A549 (cell line): ENCODE results near the gene MTSS2. TPM values are rescaled to one million over a fixed set of nuclear protein-coding genes. Genes with fewer than 3 reads are reported as not detected.
A peak's percentile ranks its signal among the peaks of the same experiment; 100 is the strongest.

Experiments used
- ATAC-seq, 2 experiments: fragments of 200-7000 bp in 1 of 2; fragments of >200 bp in 1 of 2; cut with Nextera tagmentation in 1 of 2; cut with Tn5 transposase in 1 of 2; 3 replicates each; pipeline versions ENCODE4 v1.8.0 to v1.9.1; 2018 to 2020; ENCODE audit warnings: mild to moderate bottlenecking in 1 of 2, moderate library complexity in 1 of 2
- CTCF ChIA-PET: fragments of 300-600 bp; sonication (Branson Sonifier 250); formaldehyde crosslinking; extraction: SDS; loops from one replicate; lab custom pipeline; 2021; ENCODE audit warnings: antibody characterized with exemption, inconsistent platforms; lab: Yijun Ruan, JAX
- POLR2A ChIA-PET: fragments of 350-600 bp; formaldehyde crosslinking; extraction: SDS; loops from one replicate; lab custom pipeline; 2021; ENCODE audit warnings: antibody characterized with exemption, inconsistent platforms; lab: Yijun Ruan, JAX
- DNase-seq, 2 experiments: peaks; one replicate each; pipeline versions ENCODE4 v3.0.0 to v3.0.0-alpha.2; 2011 to 2016; ENCODE audit warnings: low read depth in 1 of 2, low spot score in 1 of 2
- FAIRE-seq: peaks from 2 replicates; lab custom pipeline; 2011; peaks lifted over from hg19 to GRCh38; lab: Jason Lieb, UNC
- H3K27ac ChIP-seq, 2 experiments: fragments of >200 bp; sonication (Bioruptor Twin); formaldehyde crosslinking; 3 replicates each; pipeline ENCODE4 v1.5.1; 2016 to 2017
- H3K4me1 ChIP-seq: fragments of >200 bp; sonication (Bioruptor Twin); formaldehyde crosslinking; 3 replicates; pipeline ENCODE4 v1.6.1; 2016
- H3K4me2 ChIP-seq: fragments of >200 bp; sonication (Bioruptor Twin); formaldehyde crosslinking; 3 replicates; pipeline ENCODE4 v1.6.1; 2016
- H3K4me3 ChIP-seq: fragments of >200 bp; sonication (Bioruptor Twin); formaldehyde crosslinking; 3 replicates; pipeline ENCODE4 v1.5.1; 2016
- H3K9me3 ChIP-seq: fragments of >200 bp; sonication (Bioruptor Twin); formaldehyde crosslinking; 3 replicates; pipeline ENCODE4 v1.6.1; 2016
- BHLHE40 ChIP-seq: IDR thresholded peaks from 2 replicates; pipeline ENCODE4 v1.6.1; 2012; ENCODE audit warnings: low read depth, low read length, inconsistent platforms
- CBX2 ChIP-seq: fragments of 200-600 bp; sonication (generic); IDR thresholded peaks from 2 replicates; pipeline ENCODE4 v1.6.1; 2016; ENCODE audit warnings: low read depth, mild to moderate bottlenecking, borderline replicate concordance
- CEBPB ChIP-seq, 2 experiments: fragments of >200 bp in 1 of 2; sonication (Bioruptor Twin) in 1 of 2; formaldehyde crosslinking in 1 of 2; IDR thresholded peaks; 2 replicates each; pipeline ENCODE4 v1.6.1; 2012 to 2016
- E2F6 ChIP-seq: IDR thresholded peaks from 2 replicates; pipeline ENCODE4 v1.6.1; 2012; ENCODE audit warnings: low read depth, borderline replicate concordance
- ESRRA ChIP-seq: fragments of 150-350 bp; IDR thresholded peaks from 2 replicates; pipeline ENCODE4 v1.6.1; 2014; ENCODE audit warnings: mild to moderate bottlenecking, low read length, borderline replicate concordance
- HEYL ChIP-seq: fragments of 250-450 bp; sonication (Bioruptor Pico); IDR thresholded peaks from 2 replicates; pipeline ENCODE4 v1.8.0; 2021; ENCODE audit warnings: mild to moderate bottlenecking, moderate library complexity
- HOXA7 ChIP-seq: fragments of 250-450 bp; sonication (Bioruptor Pico); IDR thresholded peaks from 2 replicates; pipeline ENCODE4 v1.5.0; 2020; ENCODE audit warnings: mild to moderate bottlenecking, moderate library complexity
- HOXB13 ChIP-seq: fragments of 250-450 bp; sonication (Bioruptor Pico); IDR thresholded peaks from 2 replicates; pipeline ENCODE4 v1.5.0; 2020; ENCODE audit warnings: low read depth, mild to moderate bottlenecking, moderate library complexity
- HOXB5 ChIP-seq: fragments of 250-450 bp; sonication (Bioruptor Pico); IDR thresholded peaks from 2 replicates; pipeline ENCODE4 v1.5.0; 2020; ENCODE audit warnings: mild to moderate bottlenecking, moderate library complexity
- KDM1A ChIP-seq: fragments of 200-600 bp; sonication (generic); IDR thresholded peaks from 2 replicates; pipeline ENCODE4 v1.6.1; 2016; ENCODE audit warnings: low read depth, mild to moderate bottlenecking
- MYC ChIP-seq: IDR thresholded peaks from 2 replicates; pipeline ENCODE4 v1.6.1; 2012; ENCODE audit warnings: mild to moderate bottlenecking, inconsistent platforms, low read length, improper control_type of control experiment, borderline replicate concordance
- NFE2L2 ChIP-seq: fragments of 150-350 bp; conservative IDR thresholded peaks from 2 replicates; pipeline ENCODE4 v1.6.1; 2014; ENCODE audit warnings: low read length
- RCOR1 ChIP-seq: fragments of 150-350 bp; IDR thresholded peaks from 2 replicates; pipeline ENCODE4 v1.6.1; 2014; ENCODE audit warnings: antibody characterized with exemption, low read length, low read depth
- USF2 ChIP-seq: fragments of 450-650 bp; IDR thresholded peaks from 2 replicates; pipeline ENCODE4 v1.6.1; 2014; ENCODE audit warnings: antibody characterized with exemption
- ZNF302 ChIP-seq: fragments of 250-450 bp; sonication (Bioruptor Pico); IDR thresholded peaks from 2 replicates; pipeline ENCODE4 v1.9.0; 2021; ENCODE audit warnings: inconsistent platforms, mild to moderate bottlenecking, moderate library complexity
- WGBS: methylation state at CpG from one replicate; pipeline ENCODE4 v1.1.6; 2017; ENCODE audit errors: missing lambda C conversion rate; 5-methylcytosine and 5-hydroxymethylcytosine counted together
- polyA plus RNA-seq, 4 experiments: library from polyadenylated mRNA; depleted of rRNA in 3 of 4; stranded (reverse); fragments of >200 nt; fragmentation: RNase III in 1 of 4; extraction: RNeasy Plus Mini Kit Qiagen cat#74134 plus additional on column Dnase treatment in 1 of 4; gene quantifications; 2 replicates in 3 of 4; 3 replicates in 1 of 4; pipeline ENCODE4 v1.2.3, GENCODE V29; 2011 to 2017
- TF ChIP-seq, protein P1 (sequence below): fragments of 150-350 bp; IDR thresholded peaks from 2 replicates; pipeline ENCODE4 v1.6.1; 2014; ENCODE audit warnings: low read depth, mild to moderate bottlenecking, low read length
- TF ChIP-seq, protein P2 (sequence below): fragments of >200 bp; sonication (Bioruptor Twin); formaldehyde crosslinking; IDR thresholded peaks from 3 replicates; pipeline ENCODE4 v1.6.1; 2016

The MTSS2 gene
- polyA plus RNA-seq, 2 of the 4 experiments (the other 2 are of a cell fraction) = 13.1 to 27.1 TPM

DNA sequence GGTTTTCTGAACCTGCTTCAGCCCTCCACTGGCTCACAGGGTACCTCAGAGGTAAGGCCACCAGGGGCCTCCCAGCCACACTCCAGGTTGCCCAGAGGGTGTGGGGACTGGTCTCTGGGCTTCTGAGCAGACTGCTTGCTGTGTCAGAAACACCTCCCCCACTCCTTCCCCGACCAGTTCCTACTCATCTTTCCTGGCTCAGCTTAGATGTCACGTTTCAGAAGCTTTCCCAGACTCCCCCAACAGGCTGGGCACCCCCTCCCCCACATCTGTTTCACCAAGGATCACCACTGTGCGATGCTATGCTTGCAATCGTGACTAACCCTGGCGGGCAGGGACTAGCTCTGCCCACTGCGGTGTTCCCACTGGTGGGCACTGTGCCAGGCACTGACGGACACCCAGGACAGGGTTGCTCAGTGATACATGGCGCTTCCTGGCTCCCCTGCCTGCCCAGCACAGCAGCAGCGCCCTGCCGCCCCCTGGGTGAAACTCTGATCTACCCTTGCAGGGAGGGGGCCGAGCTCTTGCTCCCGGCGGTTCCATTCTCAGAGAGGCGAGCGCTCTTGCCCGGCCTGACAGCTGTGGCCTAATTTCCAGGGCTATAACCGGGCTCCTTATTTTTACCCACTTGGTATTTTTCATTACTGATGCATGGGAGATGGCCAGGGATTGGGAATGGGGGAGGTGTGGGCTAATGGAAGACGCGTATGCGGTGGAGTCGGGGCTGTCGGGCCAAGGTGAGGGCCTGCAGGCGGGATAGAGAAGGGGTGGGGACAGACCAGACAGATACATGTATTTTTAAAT lies 29.4 kb upstream of the MTSS2 start (continued):
- TF ChIP-seq E2F6 (peak; percentile 46; the same call in 1 of the 2 replicates), ESRRA (no peak)
- TF ChIP-seq, all 56 proteins: peak for 13

- Histone ChIP-seq H3K4me1 (peaks cover 49% of the 10 kb centered on the region), H3K9me3 (0 out of 3 replicates have a peak, but pooled peaks cover 2% of the 10 kb centered on the region), H3K27ac (peak overlapping the region; percentile 83 to 92), H3K4me3 (no peak overlapping the region), H3K4me2 (peak overlapping the region; percentile 81)
- DNase-seq (no peak), FAIRE-seq (no peak), ATAC-seq (no peak)
- TF ChIP-seq NFE2L2 = no peak
- no peak for TF ChIP-seq HOXA7 (CRISPR knock-in tag)
- no peak for TF ChIP-seq MYC
- TF ChIP-seq, protein P1, sequence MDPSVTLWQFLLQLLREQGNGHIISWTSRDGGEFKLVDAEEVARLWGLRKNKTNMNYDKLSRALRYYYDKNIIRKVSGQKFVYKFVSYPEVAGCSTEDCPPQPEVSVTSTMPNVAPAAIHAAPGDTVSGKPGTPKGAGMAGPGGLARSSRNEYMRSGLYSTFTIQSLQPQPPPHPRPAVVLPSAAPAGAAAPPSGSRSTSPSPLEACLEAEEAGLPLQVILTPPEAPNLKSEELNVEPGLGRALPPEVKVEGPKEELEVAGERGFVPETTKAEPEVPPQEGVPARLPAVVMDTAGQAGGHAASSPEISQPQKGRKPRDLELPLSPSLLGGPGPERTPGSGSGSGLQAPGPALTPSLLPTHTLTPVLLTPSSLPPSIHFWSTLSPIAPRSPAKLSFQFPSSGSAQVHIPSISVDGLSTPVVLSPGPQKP = no peak
- TF ChIP-seq BHLHE40 = no peak
- TF ChIP-seq, protein P2, sequence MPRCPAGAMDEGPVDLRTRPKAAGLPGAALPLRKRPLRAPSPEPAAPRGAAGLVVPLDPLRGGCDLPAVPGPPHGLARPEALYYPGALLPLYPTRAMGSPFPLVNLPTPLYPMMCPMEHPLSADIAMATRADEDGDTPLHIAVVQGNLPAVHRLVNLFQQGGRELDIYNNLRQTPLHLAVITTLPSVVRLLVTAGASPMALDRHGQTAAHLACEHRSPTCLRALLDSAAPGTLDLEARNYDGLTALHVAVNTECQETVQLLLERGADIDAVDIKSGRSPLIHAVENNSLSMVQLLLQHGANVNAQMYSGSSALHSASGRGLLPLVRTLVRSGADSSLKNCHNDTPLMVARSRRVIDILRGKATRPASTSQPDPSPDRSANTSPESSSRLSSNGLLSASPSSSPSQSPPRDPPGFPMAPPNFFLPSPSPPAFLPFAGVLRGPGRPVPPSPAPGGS = no peak
- no peak for TF ChIP-seq E2F6
- TF ChIP-seq CBX2 = no peak
- no peak for TF ChIP-seq ZNF302 (CRISPR knock-in tag)
- TF ChIP-seq RCOR1 = no peak
- no peak for TF ChIP-seq HOXB13 (CRISPR knock-in tag)
- TF ChIP-seq USF2 = no peak
- TF ChIP-seq KDM1A = no peak
- TF ChIP-seq HEYL = no peak
- ChIA-PET POLR2A (interaction anchor here (0.6 to 1.4 kb wide), 4 partner anchors 32 to 189 kb away, joined by 3 to 15 read pairs (median 4); partner anchors contain the start of gene VAC14), CTCF (interaction anchor here (0.8 to 4.5 kb wide), 20 partner anchors 9 to 190 kb away, joined by 3 to 34 read pairs (median 6); no protein-coding TSS in a partner anchor)
- 74% methylated on average over 10 of the region's 10 CpGs for WGBS
Observed at GRCh38 chr16:70714581-70715054, 28.8 kb upstream of the MTSS2 start.

DNA sequence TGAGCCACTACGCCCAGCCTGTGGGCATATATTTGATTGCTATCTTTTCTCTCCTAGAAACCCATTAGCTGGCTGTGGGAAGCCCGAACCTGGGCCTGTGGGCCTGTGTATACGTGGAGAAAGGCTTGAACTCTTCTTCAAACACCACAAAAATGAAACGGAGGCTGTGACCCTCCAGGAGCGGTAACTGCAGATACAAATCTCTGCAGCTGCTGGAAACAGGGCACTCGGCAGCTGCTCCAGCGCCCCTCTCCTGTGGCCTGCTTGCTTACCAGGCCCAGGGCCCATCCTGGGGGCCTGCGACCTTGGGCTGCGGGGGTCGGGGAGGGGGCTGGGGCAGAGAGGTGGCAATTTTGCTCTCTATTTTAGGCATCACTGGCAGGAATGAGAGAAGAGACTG lies 28.0 kb upstream of the MTSS2 start:
- FAIRE-seq = no peak
- no peak for TF ChIP-seq CEBPB (IDR thresholded peaks at IDR 0.05)
- TF ChIP-seq CBX2 = no peak
- TF ChIP-seq HOXB5 (CRISPR knock-in tag) = no peak
- TF ChIP-seq, all 56 proteins: peak for 0
- H3K27ac ChIP-seq = peak overlapping the region; percentile 83 to 92; a peak in 5 of 6 replicates
- no peaks in the 10 kb centered on the region for H3K9me3 ChIP-seq
- DNase-seq (no peak), ATAC-seq (no peak)
- peaks cover 49% of the 10 kb centered on the region for H3K4me1 ChIP-seq
- CTCF ChIA-PET = interaction anchor here (1.3 to 4.5 kb wide), 7 partner anchors 11 to 57 kb away, joined by 4 to 34 read pairs (median 11); no protein-coding TSS in a partner anchor
- H3K4me2 ChIP-seq = peak overlapping the region; percentile 13; the same call in 2 of the 3 replicates
- WGBS = 86% methylated on average over 5 of the region's 10 CpGs
- POLR2A ChIA-PET = no interaction called here
- no peak overlapping the region for H3K4me3 ChIP-seq
